Islet precursor cell (in vitro differentiated cells): ENCODE measurements around the gene MINDY1.

Experiments
- DNase-seq: peaks from one replicate; pipeline ENCODE4 v3.0.0-alpha.2; 2018

The MINDY1 gene

GRCh38 chr1:151010346-151010726 lies 3.6 kb upstream of the MINDY1 start:
- no peak for DNase-seq

- DNase-seq = no peak
Observed at GRCh38 chr1:151009674-151010345, 3.1 kb upstream of the MINDY1 start.

GRCh38 chr1:151009206-151009587 lies 2.5 kb upstream of the MINDY1 start:
- no peak for DNase-seq

GRCh38 chr1:151008244-151009205 lies 1.8 kb upstream of the MINDY1 start, which contains the start of gene PRUNE1:
Gene PRUNE1, plus strand, starts transcription at chr1:151008449. Its CDS starts 184 bp downstream, at chr1:151008633.
- peak; percentile 97 for DNase-seq

GRCh38 chr1:151007853-151008243 lies 1.1 kb upstream of the MINDY1 start:
- no peak for DNase-seq

- DNase-seq = no peak
Observed at GRCh38 chr1:151005729-151006319, 878 bp downstream of the MINDY1 start.

- DNase-seq = no peak
Observed at GRCh38 chr1:151003180-151003579, 3.5 kb downstream of the MINDY1 start.

- no peak for DNase-seq
Observed at GRCh38 chr1:151002611-151003010, 4.1 kb downstream of the MINDY1 start.

- no peak for DNase-seq
Observed at GRCh38 chr1:151002051-151002450, 4.7 kb downstream of the MINDY1 start.

GRCh38 chr1:151001602-151002001 lies 5.1 kb downstream of the MINDY1 start:
- no peak for DNase-seq

GRCh38 chr1:151000408-151000807 lies 6.3 kb downstream of the MINDY1 start:
- no peak for DNase-seq

GRCh38 chr1:150999926-151000325 lies 6.8 kb downstream of the MINDY1 start:
- no peak for DNase-seq

- peak; percentile 61 for DNase-seq
Observed at GRCh38 chr1:150999051-150999674, 7.5 kb downstream of the MINDY1 start.

GRCh38 chr1:150997949-150998348 lies 8.8 kb downstream of the MINDY1 start:
- DNase-seq = no peak

GRCh38 chr1:150997126-150997872 lies 9.4 kb downstream of the MINDY1 start:
- DNase-seq = no peak

- DNase-seq = peak; percentile 70
Observed at GRCh38 chr1:150995896-150996295, 10.8 kb downstream of the MINDY1 start.

- no peak for DNase-seq
Observed at GRCh38 chr1:150995460-150995859, 11.2 kb downstream of the MINDY1 start.

GRCh38 chr1:150994248-150994647 lies 12.5 kb downstream of the MINDY1 start:
- DNase-seq = no peak

GRCh38 chr1:150992626-150993025 lies 14.1 kb downstream of the MINDY1 start:
- no peak for DNase-seq

- DNase-seq = no peak
Observed at GRCh38 chr1:150987924-150988323, 18.8 kb downstream of the MINDY1 start.

- peak; percentile 71 for DNase-seq
Observed at GRCh38 chr1:150985179-150985825, 21.4 kb downstream of the MINDY1 start.
